NCI-H2171 (cell line): ENCODE measurements around the gene ANXA8.

Experiments
- DNase-seq: peaks from one replicate; lab custom pipeline; 2025; lab: John Stamatoyannopoulos, UW

The ANXA8 gene

GRCh38 chr10:47447209-47447608 is 36.7 kb downstream of the ANXA8 start:
- no peak for DNase-seq

GRCh38 chr10:47445720-47446119 is 38.2 kb downstream of the ANXA8 start:
- no peak for DNase-seq

- no peak for DNase-seq
These were observed 39.9 kb downstream of the ANXA8 start for GRCh38 chr10:47444047-47444446.

- DNase-seq = no peak
These were observed 40.8 kb downstream of the ANXA8 start for GRCh38 chr10:47443145-47443544.

- DNase-seq = no peak
These were observed 41.6 kb downstream of the ANXA8 start for GRCh38 chr10:47442351-47442750.

GRCh38 chr10:47441938-47442337 is 42.0 kb downstream of the ANXA8 start:
- no peak for DNase-seq

GRCh38 chr10:47440207-47440606 is 43.7 kb downstream of the ANXA8 start:
- no peak for DNase-seq

- DNase-seq = no peak
These were observed 44.9 kb downstream of the ANXA8 start for GRCh38 chr10:47438857-47439474.

- no peak for DNase-seq
These were observed 48.8 kb downstream of the ANXA8 start for GRCh38 chr10:47435081-47435480.

- DNase-seq = no peak
These were observed 58.0 kb downstream of the ANXA8 start for GRCh38 chr10:47425813-47426419.

- no peak for DNase-seq
These were observed 59.7 kb downstream of the ANXA8 start for GRCh38 chr10:47424231-47424630.

- no peak for DNase-seq
These were observed 60.4 kb downstream of the ANXA8 start for GRCh38 chr10:47423476-47423875.

GRCh38 chr10:47421057-47421952 is 62.6 kb downstream of the ANXA8 start:
- no peak for DNase-seq

GRCh38 chr10:47420305-47421056 is 63.4 kb downstream of the ANXA8 start:
- DNase-seq = no peak

- DNase-seq = no peak
These were observed 64.5 kb downstream of the ANXA8 start for GRCh38 chr10:47419421-47419820.

GRCh38 chr10:47418966-47419365 is 64.9 kb downstream of the ANXA8 start:
- DNase-seq = no peak

- no peak for DNase-seq
These were observed 65.6 kb downstream of the ANXA8 start for GRCh38 chr10:47418321-47418720.
